Stimulated activated CD4-positive, alpha-beta T cell treated with anti-CD3 and anti-CD28 coated beads, Interleukin-2, amount 100 ng/mL, for 48 hours (primary cell): ENCODE data around the gene C14orf132.
"Not testable (repeated sequence)": the region's sequence is repeated elsewhere in the genome, so short reads cannot be mapped to it uniquely, and the experiment has no call there.

Experiments
- DNase-seq, 2 donors: peaks; one replicate each; pipeline ENCODE4 v3.0.0-alpha.2; 2020

The C14orf132 gene

DNA sequence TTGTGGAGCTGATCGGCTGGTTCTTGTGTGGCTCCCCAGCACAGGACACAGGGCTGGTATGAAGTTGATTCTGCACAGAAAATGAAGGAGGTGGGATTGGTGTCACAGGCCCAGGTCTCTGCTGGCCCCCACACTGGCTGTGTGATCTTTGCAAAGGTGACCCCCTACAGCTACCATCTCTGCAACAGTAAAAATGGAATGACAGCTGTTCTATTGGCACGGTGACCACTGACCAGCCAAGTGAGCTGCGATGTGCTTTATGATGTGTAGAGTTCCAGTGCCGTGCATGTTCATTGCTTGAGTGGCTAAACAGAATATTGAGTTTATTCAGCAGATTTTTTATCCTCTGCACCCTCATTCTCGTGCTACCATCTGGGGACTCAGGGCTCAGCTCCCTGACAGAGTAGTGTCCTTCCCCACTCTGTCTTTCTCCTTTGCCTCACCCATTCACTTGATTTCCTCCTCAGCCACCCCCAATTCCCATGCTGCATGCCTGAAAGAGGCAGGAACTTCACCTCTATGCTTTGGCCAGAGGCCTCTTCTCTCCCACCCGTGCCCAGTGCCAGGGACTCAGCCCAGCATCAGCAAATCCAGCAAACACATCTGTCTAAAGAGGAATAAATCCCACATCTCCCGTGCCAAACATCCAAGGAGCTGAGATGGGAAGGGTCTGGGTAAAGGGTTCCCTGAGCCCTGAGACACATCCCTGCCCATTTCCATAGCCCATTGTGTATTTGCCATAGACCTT lies 21.2 kb downstream of the C14orf132 start:
- no peak for DNase-seq

DNA sequence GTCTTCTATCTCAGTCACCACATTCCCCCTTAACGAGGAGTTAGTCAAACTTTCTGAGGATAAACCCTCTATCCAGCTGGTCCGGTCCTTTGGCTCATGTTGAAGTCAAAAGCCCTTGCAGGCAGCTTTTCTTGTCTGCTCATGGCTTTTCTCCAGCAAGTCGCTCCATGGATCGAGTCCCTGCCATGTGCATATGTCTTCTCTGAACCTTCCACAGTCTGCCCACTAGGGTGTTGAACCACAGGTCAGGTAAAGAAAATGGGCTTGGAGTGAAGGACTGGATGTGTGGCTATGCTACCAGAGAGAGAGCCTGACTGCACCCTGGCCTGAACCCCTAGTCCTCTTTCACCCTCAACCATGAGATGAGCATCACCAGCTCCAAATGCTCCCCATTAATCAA lies 22.8 kb downstream of the C14orf132 start:
- DNase-seq = no peak

DNA sequence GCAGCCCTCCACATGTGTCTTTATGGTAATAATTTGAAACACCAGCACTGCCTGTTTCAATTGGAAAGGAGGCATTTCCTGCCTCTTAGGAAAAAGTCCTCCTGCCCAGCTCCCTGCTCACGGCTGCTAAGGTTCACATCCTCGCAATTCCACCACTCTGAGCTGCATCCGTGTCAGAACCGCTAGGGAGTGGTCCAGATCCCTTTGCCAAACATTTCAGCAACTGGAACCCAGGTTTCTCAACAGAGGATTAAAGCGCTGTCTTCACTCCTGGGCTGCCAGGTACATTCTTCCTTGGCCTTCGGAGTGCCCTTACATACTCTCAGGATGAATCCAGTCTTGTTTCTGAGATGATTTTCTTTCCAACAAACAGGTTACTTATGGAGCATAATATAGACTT lies 23.3 kb downstream of the C14orf132 start:
- DNase-seq = no peak

DNA sequence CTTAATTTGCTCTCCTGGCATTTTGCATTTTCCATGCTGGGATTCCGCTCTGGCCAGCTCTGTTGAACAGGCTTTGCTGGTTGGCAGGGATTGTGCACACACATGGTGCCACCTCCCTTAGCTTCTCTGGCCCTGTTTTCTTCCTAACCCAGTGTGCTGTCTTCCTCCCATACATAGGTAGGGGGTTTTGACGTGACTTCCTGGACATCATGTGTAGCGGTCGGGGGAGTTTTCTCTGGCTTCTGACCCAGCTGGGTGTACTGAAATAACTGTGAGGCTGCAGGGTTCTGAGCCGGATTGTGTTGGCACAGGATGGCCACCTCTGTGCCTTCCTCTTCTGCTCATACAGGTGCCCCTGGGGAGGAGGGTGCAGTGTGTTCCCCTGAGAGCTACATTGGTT lies 25.7 kb downstream of the C14orf132 start:
- DNase-seq = no peak

DNA sequence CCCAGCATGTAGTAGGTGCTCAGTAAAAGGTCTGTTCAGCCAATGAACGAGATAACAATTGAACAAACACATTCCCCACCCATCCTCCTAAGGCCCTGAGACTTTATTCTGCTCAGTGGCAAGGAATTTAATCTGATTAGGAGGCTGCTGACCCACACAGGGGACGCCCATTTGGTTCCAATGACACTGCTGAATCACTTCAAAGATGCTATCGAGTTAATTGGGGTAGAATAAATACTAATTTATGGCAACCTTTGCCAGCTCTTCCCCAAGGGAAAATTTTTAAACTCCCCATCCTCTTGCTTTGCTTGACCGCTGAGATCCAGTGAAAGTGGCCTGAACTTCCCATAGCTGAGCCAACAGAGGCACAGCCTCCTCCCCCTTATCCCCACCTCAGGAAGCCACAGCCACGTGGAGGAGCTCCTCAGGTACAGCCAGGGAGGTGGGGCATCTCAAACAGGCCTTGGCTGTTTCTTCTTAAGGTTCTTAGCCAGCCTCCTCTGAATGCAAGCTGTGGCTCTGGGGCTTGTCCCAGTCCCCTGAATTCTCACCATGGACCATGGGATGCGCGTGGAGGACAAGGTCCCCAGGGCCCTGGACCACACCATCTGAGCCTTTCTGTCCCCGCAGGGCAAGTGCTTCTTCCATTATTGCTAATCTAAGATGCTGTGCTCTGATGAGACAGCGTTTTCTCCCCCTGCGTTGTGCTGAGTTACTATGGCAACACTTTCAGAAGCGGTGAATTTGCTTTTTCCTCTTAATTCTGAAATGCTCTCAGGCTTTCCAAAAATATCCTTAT lies 26.7 kb downstream of the C14orf132 start:
- no peak for DNase-seq

DNA sequence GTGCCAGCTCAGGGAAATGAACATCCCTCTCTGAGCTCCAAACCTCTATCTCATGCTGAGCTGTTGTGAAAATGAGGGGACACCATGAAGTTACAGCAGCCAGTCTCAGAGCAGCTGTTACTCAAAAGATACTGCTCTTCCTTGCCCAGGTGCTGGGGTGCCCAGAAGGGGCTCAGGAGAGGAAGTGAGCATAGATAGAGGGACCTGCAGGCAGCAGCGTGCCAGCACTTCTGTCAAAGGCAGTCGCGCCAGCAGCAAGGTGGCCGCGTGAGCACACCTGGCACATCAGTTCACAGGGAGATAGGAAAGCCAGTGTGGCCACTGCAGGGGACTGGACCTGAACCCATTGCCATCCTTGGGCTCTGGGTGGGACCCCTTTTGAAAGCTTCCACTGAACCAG lies 27.8 kb downstream of the C14orf132 start:
- DNase-seq = no peak

DNA sequence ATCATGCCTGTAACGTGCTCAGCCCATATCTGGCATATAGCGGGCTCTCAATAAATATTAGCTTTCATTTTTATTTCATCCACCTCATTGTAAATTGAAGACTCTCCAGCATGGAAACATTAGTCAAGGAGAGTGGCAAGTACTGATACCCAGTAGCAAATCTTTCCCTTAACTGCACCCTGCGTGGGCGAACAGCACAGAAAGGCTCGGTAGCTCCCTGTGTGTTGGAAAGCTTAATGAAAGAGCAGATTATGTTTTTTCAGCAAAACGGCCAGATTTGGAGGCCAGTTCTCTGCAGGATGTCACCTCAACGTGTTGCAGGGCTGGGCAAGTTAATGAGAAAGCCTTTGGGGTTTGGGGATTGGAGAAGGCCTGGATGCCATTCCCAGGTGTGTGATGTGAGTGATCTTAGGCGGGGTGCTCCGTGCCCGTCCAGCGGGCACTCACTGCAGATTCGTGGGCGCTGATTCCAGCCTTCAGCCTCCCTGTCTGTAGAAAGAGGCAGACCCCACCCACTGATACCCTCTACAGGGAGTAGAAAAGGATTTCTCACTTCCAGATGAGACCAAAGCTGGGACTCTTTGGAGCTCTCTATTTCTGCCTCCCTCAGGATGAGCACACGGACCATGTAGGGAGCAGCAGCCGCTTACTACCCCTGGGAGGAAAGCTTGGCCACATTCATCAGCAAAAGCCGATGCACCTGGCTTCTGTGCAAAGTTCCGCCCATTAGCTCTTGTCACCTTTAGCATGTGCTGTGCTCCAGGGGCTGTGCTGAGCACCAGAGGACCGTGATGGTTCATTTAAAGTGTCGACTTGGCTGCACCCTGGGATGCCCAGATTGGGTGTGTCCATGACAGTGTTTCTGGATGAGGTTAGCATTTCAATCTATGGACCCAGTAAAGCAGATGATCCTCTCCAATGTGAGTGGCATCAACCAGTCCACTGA lies 29.1 kb downstream of the C14orf132 start:
- DNase-seq = no peak

DNA sequence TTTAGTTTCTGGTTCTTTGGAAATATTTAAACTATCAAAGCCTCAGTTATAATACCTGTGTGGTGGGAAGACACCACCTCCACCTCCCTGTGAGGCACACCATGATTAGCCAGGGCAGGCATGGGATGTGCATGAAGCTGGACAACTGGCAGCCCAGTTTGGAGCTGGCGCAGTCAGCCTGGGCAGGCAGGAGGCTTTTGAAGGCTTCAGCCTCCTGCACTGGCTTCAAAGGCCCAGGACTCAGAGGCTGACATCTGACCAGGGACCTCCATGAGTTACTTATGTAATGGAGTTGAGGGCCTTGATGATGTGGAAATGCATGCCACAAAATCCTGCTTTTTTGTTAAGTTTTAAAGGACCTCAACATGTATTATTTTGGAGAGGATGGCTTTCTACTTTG lies 30.3 kb downstream of the C14orf132 start:
- no peak for DNase-seq

DNA sequence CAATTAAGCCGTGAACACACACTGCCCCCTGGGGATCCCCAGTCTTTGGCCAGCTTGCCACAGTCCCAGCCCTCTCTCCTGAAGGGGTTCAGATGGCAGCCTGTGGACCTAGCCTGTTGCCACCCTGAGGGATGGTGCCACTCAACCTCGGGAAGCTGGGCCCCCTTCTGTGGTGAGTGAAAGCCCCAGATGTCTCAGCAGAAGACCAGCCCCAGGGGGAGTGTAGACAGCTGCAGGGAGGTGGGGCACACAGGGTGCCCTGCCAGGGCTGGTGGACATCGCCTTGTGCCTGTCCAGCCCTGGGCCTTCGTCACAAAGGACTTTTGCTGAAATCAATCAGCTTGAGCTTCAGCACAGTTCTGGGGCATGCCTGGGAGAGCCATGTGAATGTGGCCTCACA lies 32.4 kb downstream of the C14orf132 start:
- DNase-seq = no peak

DNA sequence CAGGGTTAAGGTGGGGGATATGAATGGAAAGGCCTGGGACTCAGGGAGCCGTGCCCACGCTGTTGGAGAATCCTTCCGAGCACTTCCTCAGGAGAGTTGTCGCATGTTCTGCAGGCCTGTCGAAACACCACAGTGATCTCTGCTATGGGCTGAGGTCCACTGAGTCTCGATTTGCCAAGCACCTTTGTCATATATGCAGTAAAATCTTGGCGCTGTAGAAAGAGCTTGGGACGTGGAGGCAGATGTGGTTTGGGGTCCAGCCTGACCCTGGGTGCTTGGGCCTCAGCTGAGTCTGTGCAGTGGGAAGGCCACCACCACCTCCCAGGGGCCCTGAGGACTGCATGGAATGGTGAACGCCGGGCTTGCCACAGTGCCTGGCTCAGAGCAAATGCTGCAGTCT lies 32.9 kb downstream of the C14orf132 start:
- no peak for DNase-seq

DNA sequence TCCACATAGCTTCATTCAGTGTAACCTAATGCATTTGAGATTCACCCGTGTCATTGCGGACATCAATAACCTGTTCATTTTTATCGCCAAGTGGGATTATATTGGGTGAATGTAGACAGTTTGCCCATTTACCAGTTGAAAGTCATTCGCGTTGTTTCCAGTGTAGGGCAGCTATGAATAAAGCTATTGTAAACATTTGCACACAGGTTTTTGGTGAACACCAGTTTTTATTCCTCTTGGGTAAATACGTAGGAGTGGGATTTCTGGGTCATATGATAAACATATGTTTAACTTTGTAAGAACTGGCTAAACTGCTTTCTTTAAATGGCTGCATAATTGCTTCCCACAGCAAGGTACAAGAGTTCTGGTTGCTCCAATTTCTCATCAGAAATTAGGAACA lies 33.6 kb downstream of the C14orf132 start:
- no peak for DNase-seq

DNA sequence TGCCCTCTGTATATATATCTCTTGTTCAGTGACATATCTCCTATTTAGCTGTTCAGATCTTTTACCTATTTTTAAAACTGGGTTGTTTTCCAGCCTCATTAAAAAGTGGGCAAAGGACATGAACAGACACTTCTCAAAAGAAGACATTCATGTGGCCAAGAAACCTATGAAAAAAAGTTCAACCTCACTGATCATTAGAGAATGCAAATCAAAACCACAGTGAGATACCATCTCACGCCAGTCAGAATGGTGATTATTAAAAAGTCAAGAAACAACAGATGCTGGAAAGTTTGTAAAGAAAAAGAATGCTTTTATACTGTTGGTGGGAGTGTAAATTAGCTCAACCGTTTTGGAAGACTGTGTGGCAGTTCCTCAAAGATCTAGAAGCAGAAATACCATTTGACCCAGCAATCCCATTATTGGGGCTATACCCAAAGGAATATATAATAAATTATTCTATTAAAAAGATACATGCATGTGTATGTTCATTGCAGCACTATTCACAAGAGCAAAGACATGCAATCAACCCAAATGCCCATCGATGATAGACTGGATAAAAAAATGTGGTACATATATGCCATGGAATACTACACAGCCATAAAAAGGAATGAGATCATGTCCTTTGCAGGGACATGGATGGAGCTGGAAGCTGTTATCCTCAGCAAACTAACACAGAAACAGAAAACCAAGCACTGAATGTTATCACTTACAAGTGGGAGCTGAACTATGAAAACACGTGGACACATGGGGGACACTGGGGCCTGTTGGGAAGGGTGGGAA lies 34.3 kb downstream of the C14orf132 start:
- not testable (repeated sequence) for DNase-seq

DNA sequence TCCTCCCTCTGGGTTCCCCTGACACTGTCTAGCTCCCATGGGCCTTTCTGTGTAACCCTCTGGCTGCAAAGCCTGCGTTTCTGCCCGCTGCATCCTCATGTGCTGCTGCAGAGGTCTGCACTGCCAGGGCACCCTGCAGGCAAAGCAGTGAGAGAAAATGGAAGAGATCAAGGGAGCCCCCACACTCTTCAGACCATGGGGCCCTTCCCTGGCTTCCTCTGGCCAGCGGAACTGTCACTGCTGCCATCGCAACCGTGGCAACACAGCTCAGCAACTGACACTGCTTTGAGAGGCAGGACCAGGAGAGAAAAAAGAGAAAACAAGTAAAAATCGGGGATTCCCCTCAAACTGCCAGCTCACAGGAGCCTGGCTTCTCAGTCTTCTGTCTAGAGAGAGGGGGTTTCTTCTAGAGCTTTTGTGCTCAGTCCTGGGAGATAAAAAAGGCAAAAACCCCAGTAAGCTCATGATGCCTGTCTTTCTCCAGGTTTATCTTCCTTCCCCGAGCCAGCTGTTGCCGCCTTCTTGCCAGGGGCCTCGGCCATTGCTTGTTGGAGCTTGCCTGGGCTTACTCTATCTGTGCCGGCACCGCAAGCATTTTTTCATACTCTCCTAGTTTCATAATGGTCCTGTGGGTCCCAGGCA lies 38.9 kb downstream of the C14orf132 start:
- no peak for DNase-seq

DNA sequence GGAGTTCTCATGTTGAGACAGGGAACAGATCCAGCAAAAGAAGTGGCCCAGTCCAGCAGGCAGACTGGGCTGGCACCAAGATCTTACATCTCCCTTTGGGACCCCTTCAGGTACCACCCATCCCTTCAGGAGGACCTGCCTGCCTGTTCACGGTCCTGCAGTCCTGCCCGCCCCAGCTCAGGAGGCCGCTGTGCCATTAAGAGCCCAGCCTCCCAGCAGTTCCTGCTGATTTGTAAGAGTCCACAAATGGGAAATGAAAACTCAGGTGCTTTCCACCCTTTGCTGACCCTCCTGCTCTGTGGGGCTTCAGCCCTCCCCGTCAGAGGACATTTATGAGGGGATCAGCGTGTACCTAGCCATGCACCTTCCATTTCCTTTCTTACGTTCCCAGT lies 39.5 kb downstream of the C14orf132 start:
- DNase-seq = no peak

DNA sequence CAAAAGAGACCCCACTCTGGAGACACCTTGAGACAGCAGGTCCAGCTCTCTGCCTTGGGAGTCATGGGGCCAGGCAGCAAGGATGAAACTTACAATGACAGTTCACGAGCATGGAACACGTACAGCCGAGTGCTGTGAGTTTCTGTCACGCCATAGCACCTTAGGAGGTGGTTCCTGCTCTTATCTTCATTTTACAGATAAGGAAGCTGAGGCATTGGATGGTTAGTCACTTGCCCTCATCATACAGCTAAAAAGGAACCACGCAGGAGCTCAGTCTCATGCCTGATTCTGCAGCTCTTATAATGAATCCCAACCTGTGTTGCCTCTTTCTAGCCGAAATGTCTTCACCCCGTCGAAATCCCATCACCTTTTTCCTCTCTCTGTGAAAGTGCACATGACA lies 39.9 kb downstream of the C14orf132 start:
- no peak for DNase-seq

DNA sequence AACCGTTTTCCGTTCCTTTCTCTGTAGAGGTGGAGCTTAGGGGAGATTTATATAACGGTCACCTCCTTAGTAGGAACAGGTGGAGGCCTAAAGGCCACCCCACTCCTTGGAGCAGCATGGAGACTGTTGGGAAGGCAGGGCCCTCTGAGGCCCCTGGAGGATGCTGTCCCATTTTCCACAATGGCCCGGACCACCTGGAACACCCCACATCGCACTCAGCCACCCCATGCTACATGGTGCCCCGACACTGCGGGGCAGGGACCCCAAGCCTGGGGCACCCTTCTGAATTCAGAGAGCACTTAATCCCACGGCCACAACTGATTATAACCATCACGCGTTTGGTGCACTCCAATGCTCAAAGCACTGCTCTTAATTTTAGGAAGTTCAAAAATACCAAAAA lies 41.4 kb downstream of the C14orf132 start:
- DNase-seq = no peak

DNA sequence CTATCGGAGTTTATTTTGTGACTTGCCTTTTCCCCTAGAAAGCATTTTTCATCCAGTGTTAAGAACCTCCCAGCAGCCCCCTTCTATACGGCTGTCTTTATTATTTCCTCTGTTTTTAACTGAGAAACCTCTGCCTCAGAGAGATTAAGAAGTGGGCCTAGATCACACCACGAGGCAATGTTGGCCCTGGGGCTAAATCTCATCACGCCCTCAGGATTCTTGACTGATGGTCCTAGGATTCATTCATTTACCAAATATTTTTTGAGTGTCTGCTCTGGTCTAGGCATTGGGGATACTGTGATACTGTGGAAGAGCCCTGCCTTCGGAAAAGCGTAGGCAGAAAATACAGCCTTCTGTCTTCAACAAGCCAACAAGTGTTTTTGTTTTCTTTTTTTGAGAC lies 42.1 kb downstream of the C14orf132 start:
- DNase-seq = no peak

DNA sequence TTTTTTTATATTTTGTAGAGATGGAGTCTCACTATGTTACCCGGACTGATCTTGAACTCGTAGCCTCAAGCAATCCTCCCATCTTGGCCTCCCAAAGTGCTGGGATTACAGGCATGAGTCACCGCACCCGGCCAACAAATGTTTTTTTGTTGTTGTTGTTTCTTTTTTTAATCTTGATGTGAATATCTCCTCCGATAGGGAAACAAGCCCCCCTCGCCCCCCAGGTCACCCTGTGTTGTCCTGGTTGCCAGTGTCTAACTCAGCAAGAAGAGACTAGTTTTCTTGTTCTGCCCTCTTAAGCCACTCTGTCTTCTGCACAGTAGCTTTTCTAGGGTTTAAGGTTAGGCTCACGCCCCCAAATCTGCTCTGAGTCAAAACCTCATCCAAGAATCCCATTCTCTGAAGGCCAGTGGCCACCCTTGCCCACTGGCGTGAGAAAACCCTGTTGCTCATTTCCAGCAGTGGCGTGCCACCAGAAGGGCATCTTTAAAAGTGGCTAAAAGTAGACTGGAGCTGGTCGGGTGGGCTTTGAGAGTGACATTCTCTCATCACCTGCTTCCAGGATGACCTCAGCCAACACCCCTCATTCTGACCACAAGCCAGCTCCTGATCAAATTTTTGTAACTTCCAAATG lies 42.7 kb downstream of the C14orf132 start:
- no peak for DNase-seq

DNA sequence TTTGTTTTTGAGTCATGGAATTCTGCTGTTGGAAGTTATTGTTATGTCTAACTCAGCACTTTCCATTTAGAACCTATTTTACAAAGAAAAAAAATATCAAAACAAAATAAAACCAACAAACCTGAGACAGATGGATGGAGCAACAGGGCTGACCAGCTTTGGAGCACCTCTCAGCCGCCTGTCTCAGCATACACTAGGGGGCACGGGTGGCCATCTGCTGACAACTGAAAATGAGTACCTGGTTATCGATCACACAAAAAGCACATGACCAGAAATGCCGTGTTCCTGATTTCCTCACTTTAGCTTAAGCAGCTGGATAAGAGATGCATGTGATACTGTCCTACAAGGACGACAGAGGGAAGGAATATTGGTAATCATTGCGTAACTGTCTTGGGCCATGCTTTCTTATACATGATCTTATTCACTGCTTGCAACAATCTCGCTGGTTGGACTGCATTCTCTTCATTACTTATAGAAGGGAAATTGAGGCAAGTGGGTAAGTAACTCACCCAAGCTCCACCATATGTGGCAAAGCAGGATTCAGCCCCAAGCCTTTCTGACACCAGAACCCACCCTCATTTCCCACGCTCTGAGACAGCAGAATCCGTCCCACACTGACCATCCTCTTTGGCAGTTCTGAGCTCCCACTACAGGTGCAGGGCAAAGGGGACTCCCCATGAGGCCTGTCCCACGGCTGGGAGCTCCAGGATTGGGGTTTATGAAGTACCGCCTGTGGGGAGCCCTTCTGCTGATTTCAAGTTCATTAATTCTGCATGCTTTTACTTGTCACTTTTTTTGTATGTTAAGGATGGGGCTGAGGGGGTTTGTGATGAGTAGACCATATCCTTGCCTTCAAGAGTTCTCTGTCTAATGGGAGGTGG lies 43.5 kb downstream of the C14orf132 start:
- DNase-seq = no peak

DNA sequence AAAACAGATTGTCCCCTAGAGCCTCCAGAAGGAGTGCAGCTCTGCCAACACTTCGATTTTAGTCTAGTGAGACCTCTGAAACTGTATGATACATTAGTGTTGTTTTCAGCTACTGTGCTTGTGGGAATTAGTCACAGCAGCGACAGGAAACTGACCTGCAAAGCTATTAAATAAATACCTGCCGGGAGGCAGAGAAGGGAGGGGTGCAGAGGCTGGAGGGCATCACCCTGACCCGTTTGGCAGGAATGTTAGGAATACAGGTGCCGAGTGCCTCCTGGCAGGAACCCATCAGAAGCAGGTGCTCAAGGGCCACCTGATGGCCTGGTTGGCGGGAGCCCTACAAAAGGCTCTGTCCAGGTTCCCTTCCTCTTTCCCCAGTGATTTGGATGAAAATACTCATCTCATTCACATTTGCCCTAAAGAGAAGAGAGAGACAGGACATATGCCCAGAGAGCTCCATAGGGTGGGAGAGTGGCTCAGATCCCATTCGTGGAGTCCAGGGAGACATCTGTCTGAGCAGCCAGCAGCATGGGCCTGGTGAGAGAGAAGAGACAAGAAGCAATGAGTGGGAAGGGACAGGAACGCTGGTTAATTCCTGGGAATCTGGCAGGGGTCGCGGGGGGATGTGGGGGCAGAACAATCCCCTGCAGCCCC lies 44.6 kb downstream of the C14orf132 start:
- DNase-seq = no peak
